HG03520 (cell line): Measurements from ENCODE around the gene RAI1.

Experiments
- ATAC-seq: cut with Tn5 transposase; IDR thresholded peaks from one replicate; pipeline ENCODE4 v1.9.1; 2021; ENCODE audit warnings: mild to moderate bottlenecking, moderate library complexity; ENCODE audit not compliant: unreplicated experiment

Gene RAI1

DNA sequence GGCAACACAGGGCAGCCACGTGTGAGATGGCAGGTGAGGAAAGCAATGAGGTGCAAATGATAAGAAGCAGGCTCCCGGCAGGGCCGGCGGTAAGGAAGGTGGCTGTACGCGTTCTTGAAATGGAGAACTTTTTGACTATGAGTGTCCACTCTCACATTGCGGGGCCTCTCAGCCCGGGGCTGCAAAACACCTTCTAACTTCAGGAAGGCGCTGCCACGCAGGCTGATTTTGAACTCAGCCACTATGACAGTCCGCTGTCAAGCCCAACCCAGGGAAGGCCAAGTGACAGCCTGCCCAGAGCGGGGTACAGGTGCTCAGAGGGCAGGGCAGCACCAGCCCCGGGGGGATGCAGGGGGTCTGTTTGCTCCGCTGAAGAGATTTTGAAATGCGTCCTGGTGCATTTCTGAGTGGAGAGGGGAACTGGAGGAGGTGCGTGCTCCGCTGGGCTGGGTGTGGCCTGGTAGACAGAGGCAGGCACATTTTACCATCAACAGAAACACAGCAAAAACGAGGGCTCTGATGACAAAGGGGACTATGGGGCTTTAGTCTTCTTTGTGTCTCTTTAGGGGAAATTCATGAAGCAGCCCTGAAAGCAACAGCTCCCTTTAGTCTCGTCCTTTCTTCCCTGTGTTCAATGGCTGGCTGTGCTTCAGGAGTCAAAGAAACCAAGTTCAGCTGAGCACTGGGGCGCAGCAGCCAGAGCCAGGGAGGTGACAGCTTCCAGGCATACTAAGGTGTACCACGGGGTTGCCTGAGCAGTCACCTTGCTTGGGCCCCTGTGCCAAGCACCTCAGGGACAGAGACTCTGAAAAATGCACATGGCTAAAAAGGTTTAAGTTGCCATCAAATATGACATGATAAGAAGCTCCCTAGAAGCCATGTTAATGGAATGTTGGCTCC lies 170.1 kb downstream of the RAI1 start:
- no peak for ATAC-seq

DNA sequence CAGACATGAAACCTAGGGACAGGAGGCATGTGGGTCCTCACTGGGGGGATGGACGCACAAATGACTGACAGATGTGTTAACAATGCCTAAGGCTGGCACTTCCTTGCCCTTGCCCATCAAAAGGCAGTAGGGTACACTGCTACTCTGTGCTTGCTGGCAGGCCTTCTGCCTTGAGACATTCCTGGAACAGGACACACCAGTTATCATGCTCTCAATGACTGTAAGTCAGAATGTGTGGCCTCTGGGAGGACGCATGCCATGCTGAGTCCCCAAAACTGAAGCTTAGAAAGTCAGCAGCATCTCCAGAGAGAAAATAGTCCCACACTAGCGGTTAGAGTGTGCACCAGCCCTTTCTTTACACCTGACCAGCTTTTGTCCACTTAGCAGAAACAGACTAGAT lies 171.7 kb downstream of the RAI1 start:
- ATAC-seq: no peak

DNA sequence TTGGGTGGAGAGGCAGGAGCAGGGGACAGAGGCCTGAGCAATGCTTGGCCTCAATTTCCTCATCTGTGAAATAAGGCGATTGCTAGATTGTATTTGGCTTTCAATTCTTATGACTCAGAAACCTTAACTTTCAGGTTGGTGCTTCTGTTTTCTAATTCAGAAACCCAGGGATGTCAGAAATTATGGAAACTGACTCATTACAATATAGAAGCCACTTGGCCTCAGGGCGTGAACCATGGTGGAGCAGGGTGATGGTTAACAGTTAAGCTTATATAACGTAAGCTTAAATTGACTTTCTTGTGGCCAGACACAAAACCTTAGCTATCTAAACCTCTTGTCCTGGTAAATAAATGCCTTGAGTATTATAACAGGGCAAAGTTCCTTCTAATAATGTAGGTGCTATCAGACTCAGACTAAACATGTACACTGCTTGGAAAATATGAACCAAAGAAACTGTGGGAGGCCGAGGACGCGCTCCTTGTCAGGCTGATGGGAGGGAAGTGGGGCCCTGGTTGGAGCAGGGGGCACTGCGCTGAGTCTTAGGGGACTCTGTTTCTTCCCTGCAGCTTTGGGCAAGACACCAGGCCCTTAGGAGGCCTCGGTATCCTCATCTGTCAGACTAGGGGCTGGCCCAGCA lies 172.7 kb downstream of the RAI1 start:
- ATAC-seq: no peak

DNA sequence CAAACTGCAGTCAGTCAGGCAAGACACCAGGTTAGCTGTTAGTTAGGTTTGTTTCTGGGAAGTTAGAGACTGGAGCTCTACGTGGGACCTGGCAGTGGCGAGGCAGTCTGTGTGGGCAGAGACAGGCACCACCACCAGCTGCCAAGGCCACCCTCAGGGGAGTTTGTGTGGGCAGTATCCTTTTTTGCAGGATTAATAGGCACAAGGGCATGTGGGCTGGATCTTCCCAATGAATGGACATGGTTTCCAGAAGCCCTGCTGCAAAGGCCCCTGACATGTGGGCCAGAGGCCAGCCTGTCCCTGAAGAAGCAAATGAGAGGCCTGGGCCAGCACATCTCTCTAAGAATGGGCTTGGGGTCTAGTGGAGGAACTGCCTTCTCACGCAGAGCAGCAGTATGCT lies 174.7 kb downstream of the RAI1 start:
- ATAC-seq: no peak

DNA sequence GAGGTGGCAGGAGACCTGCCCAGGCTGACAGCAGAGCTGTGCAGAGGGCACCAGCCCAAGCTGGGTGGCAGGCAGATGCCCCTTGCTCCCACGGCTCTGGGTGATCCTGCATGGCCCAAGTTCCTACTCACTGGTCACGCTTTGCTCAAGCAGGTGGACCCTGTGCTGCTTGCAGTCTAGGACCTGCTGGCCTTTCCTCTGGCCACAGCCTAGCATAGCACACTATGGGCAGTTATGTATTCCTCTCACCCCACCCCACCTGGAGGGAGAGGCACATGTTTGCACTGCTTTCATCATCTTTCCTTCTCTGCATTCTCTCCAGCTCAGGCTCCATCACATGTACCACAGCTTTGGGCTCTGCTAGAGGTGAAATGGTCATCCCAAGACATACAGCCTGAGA lies 175.1 kb downstream of the RAI1 start:
- ATAC-seq: no peak

DNA sequence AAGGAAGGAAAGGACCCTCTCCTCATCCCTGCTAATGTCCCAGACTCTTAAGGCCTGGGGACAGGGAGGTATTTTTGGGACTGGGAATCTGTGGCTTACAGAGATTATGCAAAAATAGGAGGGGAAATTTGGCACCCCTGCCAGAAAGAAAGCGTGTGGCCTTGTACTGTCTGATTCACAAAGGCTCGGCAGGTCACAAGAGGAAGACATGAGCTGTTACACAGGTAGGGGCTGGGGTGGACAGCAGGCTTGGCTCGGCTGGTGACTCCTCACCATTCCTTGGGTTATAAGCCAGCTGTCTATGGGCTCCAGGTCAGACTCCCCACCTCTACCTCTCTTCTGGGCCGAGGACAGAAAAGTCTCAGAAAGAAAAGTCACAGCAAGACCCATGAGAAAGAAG lies 176.2 kb downstream of the RAI1 start:
- no peak for ATAC-seq

DNA sequence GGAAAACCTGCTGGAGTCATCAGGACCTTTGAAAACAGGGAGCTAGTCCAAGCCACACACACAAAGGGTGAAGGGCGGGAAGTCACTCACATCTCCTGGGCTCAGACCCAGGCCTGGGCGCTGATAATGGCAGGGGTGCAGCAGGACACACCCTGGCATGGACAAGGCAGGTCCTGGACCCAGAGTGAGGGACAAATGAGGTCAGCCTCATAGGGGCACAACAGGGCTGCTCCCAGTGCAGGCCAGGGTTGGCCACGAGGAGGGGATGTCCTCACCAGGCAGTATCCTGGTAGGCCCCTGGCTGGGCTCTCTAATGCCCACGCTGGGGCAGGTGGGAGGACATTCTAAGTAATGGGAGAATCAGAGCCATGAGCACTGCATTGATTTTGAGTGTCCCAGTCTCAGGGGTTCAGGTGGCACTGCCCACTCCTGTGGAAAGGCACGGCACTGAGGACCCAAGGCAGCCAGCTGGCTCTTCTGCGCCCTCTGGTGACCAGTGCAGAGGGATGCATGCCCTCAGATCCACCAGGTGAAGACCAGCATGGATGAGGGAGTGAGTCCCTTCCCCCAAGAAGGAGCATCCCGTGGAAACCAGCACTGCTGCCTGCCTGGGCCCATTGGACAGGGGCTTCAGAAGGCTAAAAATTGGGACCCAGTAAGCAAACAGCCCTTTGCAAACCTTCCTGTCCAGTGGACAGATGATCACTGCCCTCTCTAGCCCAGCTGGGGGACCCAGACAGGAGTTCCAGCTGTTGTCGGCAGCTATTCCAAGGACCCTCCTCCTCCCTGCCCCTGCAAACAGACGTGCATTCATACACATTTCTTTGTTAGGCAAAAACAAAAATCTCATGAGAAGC lies 178.9 kb downstream of the RAI1 start:
- ATAC-seq: no peak

DNA sequence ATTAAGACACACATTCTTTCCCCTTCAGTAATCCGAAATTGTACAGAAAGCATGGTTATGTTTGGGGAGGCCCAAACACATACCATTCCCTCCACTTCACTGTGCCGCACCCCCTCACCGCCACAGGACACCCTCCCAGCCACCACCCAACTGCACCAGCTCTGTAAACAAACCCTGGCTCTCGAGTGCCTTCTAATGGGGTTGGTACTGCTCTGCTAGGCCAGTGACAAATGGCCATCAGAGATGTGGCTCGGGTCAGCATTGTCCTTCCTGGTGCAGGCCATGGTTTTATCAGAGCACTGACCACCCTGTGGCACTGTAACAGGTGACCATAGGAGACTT lies 179.5 kb downstream of the RAI1 start:
- ATAC-seq: no peak
